Measurements from ENCODE around the gene NT5M. TPM values are rescaled to one million over a fixed set of nuclear protein-coding genes. Genes with fewer than 3 reads are reported as not detected.

The NT5M gene
- total RNA-seq, 1 experiment from 2014 or later, result 6.6 TPM

DNA sequence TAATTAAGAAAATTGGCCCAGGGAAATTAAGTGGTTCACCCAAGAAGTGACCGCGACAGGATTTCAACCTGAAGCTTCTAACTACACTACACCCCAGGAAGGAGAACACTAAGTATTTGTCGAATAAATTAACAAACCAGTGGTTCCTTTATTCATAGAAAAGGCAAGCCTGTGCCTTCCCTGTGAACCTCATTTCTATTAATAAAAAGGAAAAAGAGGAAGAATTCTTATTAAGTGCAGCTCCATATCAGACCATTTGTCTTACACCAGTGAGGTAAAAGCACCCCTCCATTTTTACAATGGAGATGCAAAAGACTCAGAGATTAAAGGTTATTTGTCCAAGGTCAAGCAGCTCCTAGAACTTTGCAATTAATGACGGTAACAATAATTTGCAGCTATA is 23.9 kb upstream of the NT5M start:
- peaks cover 9% of the 10 kb centered on the region for H3K79me1 ChIP-seq (ENCODE audit: insufficient read depth, low read depth, low read length, poor library complexity, severe bottlenecking)
- H4K91ac ChIP-seq (ENCODE audit: insufficient read length, low read depth, low read length), result no peak overlapping the region

More for the DNA sequence above, 23.9 kb upstream of the NT5M start:
- Histone ChIP-seq H3K56ac (ENCODE audit: insufficient read length, low read depth, low read length) (no peak overlapping the region), H3K4me2 (ENCODE audit: insufficient read depth, insufficient read length, low read length) (peak overlapping the region; percentile 98), H2BK15ac (ENCODE audit: low read depth, low read length) (no peak overlapping the region), H3K14ac (ENCODE audit: insufficient read depth, low read length) (no peak overlapping the region), H3K9me3 (ENCODE audit: control insufficient read depth, low read depth, low read length) (no peaks in the 10 kb centered on the region), H3K4me1 (ENCODE audit: insufficient read depth, low read length) (no peaks in the 10 kb centered on the region), H2BK20ac (ENCODE audit: low read depth, low read length, poor library complexity, severe bottlenecking) (no peak overlapping the region), H2BK5ac (ENCODE audit: insufficient read length, low read length) (no peak overlapping the region), H3K18ac (ENCODE audit: insufficient read length, low read depth, low read length) (no peak overlapping the region), H3T11ph (ENCODE audit: low read length) (no peak overlapping the region), H3K9ac (ENCODE audit: extremely low read depth, insufficient read length, low read length) (peak overlapping the region; percentile 51), H3K27me3 (ENCODE audit: insufficient read depth, low read length) (no peaks in the 10 kb centered on the region), H2BK120ac (ENCODE audit: low read depth, low read length, poor library complexity, severe bottlenecking) (no peak overlapping the region), H3K23ac (ENCODE audit: insufficient read length, low read depth, low read length) (no peak overlapping the region), H2BK12ac (ENCODE audit: insufficient read length, low read depth, low read length) (no peak overlapping the region), H4K8ac (replicated peaks; ENCODE audit: insufficient read length, low read depth, low read length) (no peak overlapping the region), H3K79me2 (ENCODE audit: insufficient read depth, low read length) (peaks cover 23% of the 10 kb centered on the region), H2AK5ac (ENCODE audit: insufficient read length, low read length) (no peak overlapping the region), H4K20me1 (ENCODE audit: control insufficient read depth, insufficient read depth, insufficient read length) (no peaks in the 10 kb centered on the region), H3K27ac (ENCODE audit: insufficient read length, low read depth, low read length) (no peak overlapping the region), H3K4ac (ENCODE audit: low read depth, low read length) (no peak overlapping the region), H4K5ac (ENCODE audit: insufficient read length, low read depth, low read length) (no peak overlapping the region), H2AFZ (ENCODE audit: low read length) (no peak overlapping the region), H3K23me2 (ENCODE audit: insufficient read length, low read depth, low read length, poor library complexity, severe bottlenecking) (peaks cover 9% of the 10 kb centered on the region)
- Mint-ChIP-seq H3K4me3 (peak overlapping the region; percentile 91 to 97), H3K36me3 (ENCODE audit: insufficient read depth in 1 of 3, low read depth in 3 of 3) (peaks cover 9 to 19% (median 13%) of the 10 kb centered on the region in 3 experiments; a peak in 6 of 7 replicates), H3K27ac (no peak overlapping the region; a peak in 1 of 7 replicates), H3K4me1 (peaks cover 16 to 17% of the 10 kb centered on the region in 2 experiments), H3K9me3 (no peaks in the 10 kb centered on the region), H3K27me3 (ENCODE audit: low read depth) (no peaks in the 10 kb centered on the region)
- DNase-seq, result no peak
- no CpG with 5 or more reads among the region's 4 CpGs for WGBS (ENCODE audit: extremely low coverage, insufficient read length, low lambda C conversion rate)
- no peak for TF ChIP-seq CTCF (conservative IDR thresholded peaks at IDR 0.05)

Data from H9 (cell line).